Ishikawa (cell line): ENCODE measurements around the gene MAMDC4.

ENCODE experiments used
- CEBPB ChIP-seq: IDR thresholded peaks from 2 replicates; pipeline ENCODE4 v1.6.1; 2012
- CREB1 ChIP-seq: IDR thresholded peaks from 2 replicates; pipeline ENCODE4 v1.6.1; 2012; ENCODE audit warnings: low read depth
- EGR1 ChIP-seq: IDR thresholded peaks from 2 replicates; pipeline ENCODE4 v1.6.1; 2012
- EP300 ChIP-seq: IDR thresholded peaks from 2 replicates; pipeline ENCODE4 v1.6.1; 2012; ENCODE audit warnings: borderline replicate concordance
- FOXM1 ChIP-seq: IDR thresholded peaks from 2 replicates; pipeline ENCODE4 v1.6.1; 2012; ENCODE audit warnings: low read depth, borderline replicate concordance
- NFIC ChIP-seq: IDR thresholded peaks from 2 replicates; pipeline ENCODE4 v1.6.1; 2012
- RAD21 ChIP-seq: IDR thresholded peaks from 2 replicates; pipeline ENCODE4 v1.6.1; 2012; ENCODE audit warnings: low read depth
- TAF1 ChIP-seq: IDR thresholded peaks from 2 replicates; pipeline ENCODE4 v1.6.1; 2012; ENCODE audit warnings: low read depth, mild to moderate bottlenecking
- TCF12 ChIP-seq: IDR thresholded peaks from 2 replicates; pipeline ENCODE4 v1.6.1; 2012; ENCODE audit warnings: low read depth
- TEAD4 ChIP-seq: IDR thresholded peaks from 2 replicates; pipeline ENCODE4 v1.6.1; 2012
- YY1 ChIP-seq: IDR thresholded peaks from 2 replicates; pipeline ENCODE4 v1.6.1; 2012; ENCODE audit warnings: low read depth
- ZBTB7A ChIP-seq: IDR thresholded peaks from 2 replicates; pipeline ENCODE4 v1.6.1; 2012; ENCODE audit warnings: low read depth
- TF ChIP-seq, protein P1 (sequence below): IDR thresholded peaks from 2 replicates; pipeline ENCODE4 v1.6.1; 2012
- TF ChIP-seq, protein P2 (sequence below): IDR thresholded peaks from 2 replicates; pipeline ENCODE4 v1.6.1; 2012; ENCODE audit warnings: low read depth, mild to moderate bottlenecking
- TF ChIP-seq, protein P3 (sequence below): IDR thresholded peaks from 2 replicates; pipeline ENCODE4 v1.6.1; 2012

The MAMDC4 gene

DNA sequence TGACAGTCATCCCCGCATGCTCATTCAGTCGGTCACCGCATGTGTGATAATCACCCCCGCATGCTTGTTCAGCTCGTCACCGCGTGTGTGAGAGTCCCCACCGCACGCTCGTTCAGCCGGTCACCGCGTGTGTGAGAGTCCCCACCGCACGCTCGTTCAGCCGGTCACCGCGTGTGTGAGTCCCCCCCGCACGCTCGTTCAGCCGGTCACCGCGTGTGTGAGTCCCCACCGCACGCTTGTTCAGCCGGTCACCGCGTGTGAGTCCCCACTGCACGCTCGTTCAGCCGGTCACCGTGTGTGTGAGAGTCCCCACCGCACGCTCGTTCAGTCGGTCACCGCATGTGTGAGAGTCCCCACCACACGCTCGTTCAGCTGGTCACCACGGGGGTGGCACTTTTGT, 37.7 kb downstream of the MAMDC4 start:
- TF ChIP-seq, protein P1, sequence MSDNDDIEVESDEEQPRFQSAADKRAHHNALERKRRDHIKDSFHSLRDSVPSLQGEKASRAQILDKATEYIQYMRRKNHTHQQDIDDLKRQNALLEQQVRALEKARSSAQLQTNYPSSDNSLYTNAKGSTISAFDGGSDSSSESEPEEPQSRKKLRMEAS = no peak
- TF ChIP-seq NFIC (no peak), YY1 (no peak), FOXM1 (no peak), EP300 (no peak), TAF1 (no peak), RAD21 (no peak), CEBPB (no peak), ZBTB7A (no peak), EGR1 (no peak), CREB1 (no peak), TEAD4 (no peak), TCF12 (no peak)
- TF ChIP-seq, protein P2, sequence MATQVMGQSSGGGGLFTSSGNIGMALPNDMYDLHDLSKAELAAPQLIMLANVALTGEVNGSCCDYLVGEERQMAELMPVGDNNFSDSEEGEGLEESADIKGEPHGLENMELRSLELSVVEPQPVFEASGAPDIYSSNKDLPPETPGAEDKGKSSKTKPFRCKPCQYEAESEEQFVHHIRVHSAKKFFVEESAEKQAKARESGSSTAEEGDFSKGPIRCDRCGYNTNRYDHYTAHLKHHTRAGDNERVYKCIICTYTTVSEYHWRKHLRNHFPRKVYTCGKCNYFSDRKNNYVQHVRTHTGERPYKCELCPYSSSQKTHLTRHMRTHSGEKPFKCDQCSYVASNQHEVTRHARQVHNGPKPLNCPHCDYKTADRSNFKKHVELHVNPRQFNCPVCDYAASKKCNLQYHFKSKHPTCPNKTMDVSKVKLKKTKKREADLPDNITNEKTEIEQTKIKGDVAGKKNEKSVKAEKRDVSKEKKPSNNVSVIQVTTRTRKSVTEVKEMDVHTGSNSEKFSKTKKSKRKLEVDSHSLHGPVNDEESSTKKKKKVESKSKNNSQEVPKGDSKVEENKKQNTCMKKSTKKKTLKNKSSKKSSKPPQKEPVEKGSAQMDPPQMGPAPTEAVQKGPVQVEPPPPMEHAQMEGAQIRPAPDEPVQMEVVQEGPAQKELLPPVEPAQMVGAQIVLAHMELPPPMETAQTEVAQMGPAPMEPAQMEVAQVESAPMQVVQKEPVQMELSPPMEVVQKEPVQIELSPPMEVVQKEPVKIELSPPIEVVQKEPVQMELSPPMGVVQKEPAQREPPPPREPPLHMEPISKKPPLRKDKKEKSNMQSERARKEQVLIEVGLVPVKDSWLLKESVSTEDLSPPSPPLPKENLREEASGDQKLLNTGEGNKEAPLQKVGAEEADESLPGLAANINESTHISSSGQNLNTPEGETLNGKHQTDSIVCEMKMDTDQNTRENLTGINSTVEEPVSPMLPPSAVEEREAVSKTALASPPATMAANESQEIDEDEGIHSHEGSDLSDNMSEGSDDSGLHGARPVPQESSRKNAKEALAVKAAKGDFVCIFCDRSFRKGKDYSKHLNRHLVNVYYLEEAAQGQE = no peak
- TF ChIP-seq, protein P3, sequence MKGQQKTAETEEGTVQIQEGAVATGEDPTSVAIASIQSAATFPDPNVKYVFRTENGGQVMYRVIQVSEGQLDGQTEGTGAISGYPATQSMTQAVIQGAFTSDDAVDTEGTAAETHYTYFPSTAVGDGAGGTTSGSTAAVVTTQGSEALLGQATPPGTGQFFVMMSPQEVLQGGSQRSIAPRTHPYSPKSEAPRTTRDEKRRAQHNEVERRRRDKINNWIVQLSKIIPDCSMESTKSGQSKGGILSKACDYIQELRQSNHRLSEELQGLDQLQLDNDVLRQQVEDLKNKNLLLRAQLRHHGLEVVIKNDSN = no peak

DNA sequence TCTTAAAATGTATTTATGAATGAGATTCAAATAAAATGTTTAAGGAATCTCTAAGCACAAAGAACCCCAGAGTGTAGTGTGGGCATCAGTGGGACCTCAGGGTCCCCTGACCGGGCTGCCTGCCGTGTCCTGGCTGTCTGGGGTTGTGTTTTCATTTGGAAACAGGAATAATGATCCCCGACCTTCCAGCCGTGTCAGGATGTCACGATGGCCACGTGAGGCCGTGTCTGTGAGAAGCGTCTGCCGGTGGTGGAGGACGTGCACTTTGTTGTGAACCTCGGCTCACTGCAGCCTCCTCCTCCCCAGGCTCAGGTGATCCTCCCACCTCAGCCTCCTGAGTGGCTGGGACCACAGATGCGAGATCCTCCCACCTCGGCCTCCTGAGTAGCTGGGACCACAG, 38.5 kb downstream of the MAMDC4 start:
- no peak for TF ChIP-seq TCF12
- no peak for TF ChIP-seq FOXM1
- TF ChIP-seq CREB1 = no peak
- TF ChIP-seq, protein P1 = no peak
- TF ChIP-seq, protein P2 = no peak
- no peak for TF ChIP-seq EGR1
- TF ChIP-seq EP300 = no peak
- no peak for TF ChIP-seq TEAD4
- no peak for TF ChIP-seq TAF1
- no peak for TF ChIP-seq ZBTB7A
- TF ChIP-seq, protein P3 = no peak
- no peak for TF ChIP-seq YY1

DNA sequence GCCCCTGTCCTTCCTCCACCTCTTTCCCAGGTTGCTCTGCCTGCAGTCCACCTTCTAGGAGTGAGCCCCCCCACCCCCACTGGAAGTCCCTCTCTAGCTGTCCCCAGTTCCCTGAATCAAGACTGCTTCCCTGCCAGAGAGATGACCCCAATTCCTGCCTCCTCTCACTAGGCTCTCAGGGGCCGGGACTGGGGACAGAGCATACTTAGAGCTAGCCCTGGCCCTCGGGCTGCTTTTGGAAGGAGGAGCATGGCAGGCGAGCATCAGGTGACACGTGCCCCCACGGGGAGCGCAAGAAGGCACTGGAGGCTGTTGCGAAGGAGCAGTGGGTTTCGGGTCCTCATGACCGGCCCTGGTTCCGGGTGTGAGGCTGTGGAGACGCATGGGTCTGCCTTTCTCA, 43.9 kb downstream of the MAMDC4 start:
- TF ChIP-seq, protein P2 = no peak
- no peak for TF ChIP-seq RAD21
- TF ChIP-seq, protein P3 = no peak
- TF ChIP-seq TAF1 = no peak
- TF ChIP-seq ZBTB7A = no peak
- TF ChIP-seq CEBPB = no peak
- TF ChIP-seq EGR1 = no peak
- no peak for TF ChIP-seq YY1
- no peak for TF ChIP-seq EP300
- TF ChIP-seq FOXM1 = no peak
- TF ChIP-seq TEAD4 = no peak
- no peak for TF ChIP-seq CREB1
- TF ChIP-seq NFIC = no peak
- TF ChIP-seq TCF12 = no peak
- TF ChIP-seq, protein P1 = no peak
